ENCODE measurements around the gene FAM53B.
A peak's percentile ranks its signal among the peaks of the same experiment; 100 is the strongest.

Gene FAM53B

GRCh38 chr10:124741922-124742412 lies 2.2 kb downstream of the FAM53B start:
- DNase-seq, result no peak

- DNase-seq, result peak in 1 of 2 experiments; percentile 18
These were observed 2.8 kb downstream of the FAM53B start for GRCh38 chr10:124741281-124741921.

- no peak for DNase-seq
These were observed 3.6 kb downstream of the FAM53B start for GRCh38 chr10:124740369-124741280.

- no peak for DNase-seq
These were observed 4.2 kb downstream of the FAM53B start for GRCh38 chr10:124739986-124740368.

GRCh38 chr10:124739119-124739921 lies 4.9 kb downstream of the FAM53B start:
- no peak for DNase-seq

- no peak for DNase-seq
These were observed 5.7 kb downstream of the FAM53B start for GRCh38 chr10:124738441-124738840.

GRCh38 chr10:124737708-124738107 lies 6.5 kb downstream of the FAM53B start:
- DNase-seq, result no peak

- no peak for DNase-seq
These were observed 7.0 kb downstream of the FAM53B start for GRCh38 chr10:124737221-124737620.

GRCh38 chr10:124736491-124737136 lies 7.6 kb downstream of the FAM53B start:
- DNase-seq, result no peak

GRCh38 chr10:124735491-124736286 lies 8.5 kb downstream of the FAM53B start:
- DNase-seq, result no peak

- no peak for DNase-seq
These were observed 9.6 kb downstream of the FAM53B start for GRCh38 chr10:124734311-124735166.

- DNase-seq, result no peak
These were observed 10.5 kb downstream of the FAM53B start for GRCh38 chr10:124733571-124734245.

GRCh38 chr10:124732931-124733570 lies 11.1 kb downstream of the FAM53B start:
- no peak for DNase-seq

GRCh38 chr10:124731551-124731950 lies 12.6 kb downstream of the FAM53B start:
- DNase-seq, result no peak

GRCh38 chr10:124730790-124731189 lies 13.4 kb downstream of the FAM53B start:
- DNase-seq, result no peak

GRCh38 chr10:124728830-124729661 lies 15.1 kb downstream of the FAM53B start:
- DNase-seq, result no peak

GRCh38 chr10:124728071-124728829 lies 15.9 kb downstream of the FAM53B start:
- no peak for DNase-seq
